Body of pancreas (tissue), 4 donors: Measurements from ENCODE around the gene NAIF1. TPM values are rescaled to one million over a fixed set of nuclear protein-coding genes. Genes with fewer than 3 reads are reported as not detected.

Experiments used
- ATAC-seq: fragments of 150-250 bp; one replicate; pipeline ENCODE4 v1.9.1; 2016
- DNase-seq, 4 donors: peaks; one replicate each; pipeline ENCODE4 v3.0.0-alpha.2; 2019
- H3K27ac ChIP-seq, 4 donors: fragments of 200-600 bp; sonication (generic); 1 replicate in 3 of 4; 2 replicates in 1 of 4; pipeline versions ENCODE4 v1.5.1 to v1.6.1; 2016 to 2019; ENCODE audit warnings: mild to moderate bottlenecking in 1 of 4, mixed read lengths in 1 of 4, moderate library complexity in 1 of 4
- H3K27me3 ChIP-seq, 2 donors: fragments of 200-600 bp; sonication (generic); one replicate each; pipeline ENCODE4 v1.6.0; 2016; ENCODE audit warnings: mild to moderate bottlenecking in 1 of 2
- H3K36me3 ChIP-seq, 2 donors: fragments of 200-600 bp; sonication (generic); replicated peaks in 1 of 2; 2 replicates each; pipeline ENCODE4 v1.5.1; 2016; ENCODE audit warnings: low read depth in 2 of 2; ENCODE audit not compliant: insufficient read depth in 1 of 2
- H3K4me1 ChIP-seq: fragments of 200-600 bp; sonication (generic); one replicate; pipeline ENCODE4 v1.6.0; 2016
- H3K4me3 ChIP-seq, 2 donors: fragments of 200-600 bp; sonication (generic); 1 replicate in 1 of 2; 2 replicates in 1 of 2; pipeline ENCODE4 v1.5.1; 2016 to 2019
- H3K9me3 ChIP-seq, 3 donors: fragments of 200-600 bp; sonication (generic); 1 replicate in 2 of 3; 2 replicates in 1 of 3; pipeline ENCODE4 v1.5.1; 2016
- POLR2A ChIP-seq, 3 donors: fragments of 450-650 bp; IDR thresholded peaks; one replicate each; pipeline ENCODE4 v1.6.1; 2016; ENCODE audit warnings: antibody characterized with exemption in 3 of 3, mild to moderate bottlenecking in 2 of 3
- WGBS, 2 donors: methylation state at CpG; one replicate each; pipeline ENCODE4 v1.1.5; 2017; 5-methylcytosine and 5-hydroxymethylcytosine counted together
- intact Hi-C: fragments of 100-400 bp; cut with DNase I; formaldehyde crosslinking; loops from one replicate; pipeline ENCODE4 v1.15.1; 2023
- total RNA-seq, 2 donors: library from RNA; depleted of rRNA; stranded (reverse); fragments of >200 nt; gene quantifications; one replicate each; pipeline ENCODE4 v1.1.0, GENCODE V29; 2016
- TF ChIP-seq, protein P1 (sequence below), 7 experiments: fragments of 450-650 bp in 4 of 7; fragments of 200-600 bp in 3 of 7; sonication (generic) in 3 of 7; IDR thresholded peaks; one replicate each; pipeline ENCODE4 v1.5.1; 2016 to 2019; ENCODE audit warnings: antibody characterized with exemption in 7 of 7

The NAIF1 gene
- total RNA-seq, 2 donors from 2014 or later: 1.3 to 4.9 TPM

DNA sequence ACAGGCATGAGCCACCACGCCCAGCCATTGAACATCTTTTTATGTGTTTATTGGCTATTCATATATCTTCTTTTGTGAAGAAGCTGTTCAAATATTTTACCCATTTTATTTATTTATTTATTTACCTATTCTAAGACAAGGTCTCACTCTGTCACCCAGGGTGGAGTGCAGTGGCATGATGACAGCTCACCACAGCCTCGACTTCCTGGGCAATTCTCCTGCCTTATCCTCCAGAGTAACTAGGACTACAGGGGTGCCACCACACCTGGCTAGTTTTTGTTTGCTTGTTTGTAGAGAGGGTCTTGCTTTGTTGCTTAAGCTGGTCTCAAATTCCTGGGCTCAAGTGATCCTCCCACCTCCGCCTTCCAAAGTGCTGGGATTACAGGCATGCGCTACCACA, 33.5 kb downstream of the NAIF1 start:
- H3K36me3 ChIP-seq: no peaks in the 10 kb centered on the region
- DNase-seq (no peak), ATAC-seq (no peak)
- no peak overlapping the region for H3K27ac ChIP-seq
- peaks cover 9% of the 10 kb centered on the region for H3K4me1 ChIP-seq
- H3K9me3 ChIP-seq: no peaks in the 10 kb centered on the region
- TF ChIP-seq, protein P1, sequence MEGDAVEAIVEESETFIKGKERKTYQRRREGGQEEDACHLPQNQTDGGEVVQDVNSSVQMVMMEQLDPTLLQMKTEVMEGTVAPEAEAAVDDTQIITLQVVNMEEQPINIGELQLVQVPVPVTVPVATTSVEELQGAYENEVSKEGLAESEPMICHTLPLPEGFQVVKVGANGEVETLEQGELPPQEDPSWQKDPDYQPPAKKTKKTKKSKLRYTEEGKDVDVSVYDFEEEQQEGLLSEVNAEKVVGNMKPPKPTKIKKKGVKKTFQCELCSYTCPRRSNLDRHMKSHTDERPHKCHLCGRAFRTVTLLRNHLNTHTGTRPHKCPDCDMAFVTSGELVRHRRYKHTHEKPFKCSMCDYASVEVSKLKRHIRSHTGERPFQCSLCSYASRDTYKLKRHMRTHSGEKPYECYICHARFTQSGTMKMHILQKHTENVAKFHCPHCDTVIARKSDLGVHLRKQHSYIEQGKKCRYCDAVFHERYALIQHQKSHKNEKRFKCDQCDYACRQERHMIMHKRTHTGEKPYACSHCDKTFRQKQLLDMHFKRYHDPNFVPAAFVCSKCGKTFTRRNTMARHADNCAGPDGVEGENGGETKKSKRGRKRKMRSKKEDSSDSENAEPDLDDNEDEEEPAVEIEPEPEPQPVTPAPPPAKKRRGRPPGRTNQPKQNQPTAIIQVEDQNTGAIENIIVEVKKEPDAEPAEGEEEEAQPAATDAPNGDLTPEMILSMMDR (IDR thresholded peaks at IDR 0.05): no peak
- TF ChIP-seq POLR2A (IDR thresholded peaks at IDR 0.05): no peak
- intact Hi-C loops: loop anchor here (5.0 kb wide), 1 partner anchor 36 kb away; no protein-coding TSS in a partner anchor
- no peaks in the 10 kb centered on the region for H3K27me3 ChIP-seq
- H3K4me3 ChIP-seq: no peak overlapping the region
- WGBS, 2 donors: 90% methylated on average over 4 of the region's 4 CpGs

DNA sequence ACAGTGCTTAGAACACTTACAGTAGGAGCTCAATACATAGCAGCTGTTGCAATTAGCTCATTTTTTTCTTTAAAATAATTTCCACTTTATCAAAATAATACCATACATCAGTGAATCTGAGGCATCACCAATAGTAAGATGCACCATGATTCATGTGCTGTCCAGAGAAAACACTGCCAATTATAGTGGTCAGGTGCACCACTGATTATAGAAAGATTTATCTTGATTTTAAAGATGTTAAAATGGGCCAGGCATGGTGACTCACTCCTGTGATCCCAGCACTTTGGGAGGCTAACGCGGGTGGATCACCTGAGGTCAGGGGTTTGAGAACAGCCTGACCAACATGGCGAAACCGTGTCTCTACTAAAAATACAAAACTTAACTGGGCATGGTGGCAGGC, 39.4 kb downstream of the NAIF1 start:
- intact Hi-C loops: no loop called here
- no peak overlapping the region for H3K27ac ChIP-seq
- WGBS, 2 donors: 86 to 87% methylated on average over 4 of the region's 4 CpGs

DNA sequence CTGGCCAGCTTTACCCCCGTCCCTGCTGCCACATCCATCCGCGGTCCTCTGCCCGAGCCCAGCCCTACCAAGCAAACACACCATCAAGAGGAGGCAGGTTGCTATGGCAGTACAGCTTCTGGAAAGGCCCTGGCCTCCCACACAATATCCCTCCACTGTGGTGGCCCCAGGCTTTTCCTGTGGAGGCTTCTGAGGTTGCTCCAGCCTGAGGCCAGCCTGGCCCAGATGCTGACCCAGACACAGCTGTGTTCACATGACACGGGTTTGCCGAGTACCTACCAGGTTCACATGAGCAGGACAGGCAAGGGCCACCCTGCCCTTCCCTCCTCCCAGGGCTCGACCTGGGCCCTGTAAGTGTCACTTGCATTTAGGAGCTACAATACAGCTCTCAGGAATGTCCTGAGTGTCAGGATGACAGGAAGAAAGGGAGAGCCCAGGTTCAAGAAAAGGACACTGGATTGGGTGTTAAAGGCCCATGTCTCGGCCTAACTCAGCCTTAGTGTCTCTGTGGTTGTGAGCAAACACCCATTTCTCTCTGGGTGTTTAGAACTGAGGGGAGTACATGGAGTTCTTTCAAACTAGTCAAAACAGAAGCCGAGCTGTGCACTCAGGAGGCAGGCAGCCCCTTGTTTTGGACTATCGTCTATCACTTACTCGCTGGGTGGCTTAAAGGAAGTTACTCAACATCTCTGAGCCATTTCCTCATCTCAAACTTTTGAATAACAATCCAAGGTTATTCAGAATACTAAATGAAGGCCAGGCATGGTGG, 40.2 kb downstream of the NAIF1 start:
- TF ChIP-seq, protein P1 (IDR thresholded peaks at IDR 0.05): no peak
- TF ChIP-seq POLR2A (IDR thresholded peaks at IDR 0.05): no peak
- DNase-seq (no peak), ATAC-seq (no peak)
- Histone ChIP-seq H3K27me3 (no peaks in the 10 kb centered on the region), H3K4me3 (no peak overlapping the region), H3K36me3 (no peaks in the 10 kb centered on the region), H3K27ac (no peak overlapping the region), H3K4me1 (no peaks in the 10 kb centered on the region), H3K9me3 (no peaks in the 10 kb centered on the region)
- 72 to 86% methylated on average over 7 to 11 of the region's 11 CpGs for WGBS, 2 donors
- intact Hi-C loops: no loop called here

More for the DNA sequence above, 39.4 kb downstream of the NAIF1 start:
- DNase-seq (no peak), ATAC-seq (no peak)
- TF ChIP-seq POLR2A (IDR thresholded peaks at IDR 0.05): no peak
- TF ChIP-seq, protein P1 (IDR thresholded peaks at IDR 0.05): no peak
- Histone ChIP-seq H3K9me3 (no peaks in the 10 kb centered on the region), H3K4me1 (no peaks in the 10 kb centered on the region), H3K36me3 (no peaks in the 10 kb centered on the region), H3K4me3 (no peak overlapping the region), H3K27me3 (no peaks in the 10 kb centered on the region)

DNA sequence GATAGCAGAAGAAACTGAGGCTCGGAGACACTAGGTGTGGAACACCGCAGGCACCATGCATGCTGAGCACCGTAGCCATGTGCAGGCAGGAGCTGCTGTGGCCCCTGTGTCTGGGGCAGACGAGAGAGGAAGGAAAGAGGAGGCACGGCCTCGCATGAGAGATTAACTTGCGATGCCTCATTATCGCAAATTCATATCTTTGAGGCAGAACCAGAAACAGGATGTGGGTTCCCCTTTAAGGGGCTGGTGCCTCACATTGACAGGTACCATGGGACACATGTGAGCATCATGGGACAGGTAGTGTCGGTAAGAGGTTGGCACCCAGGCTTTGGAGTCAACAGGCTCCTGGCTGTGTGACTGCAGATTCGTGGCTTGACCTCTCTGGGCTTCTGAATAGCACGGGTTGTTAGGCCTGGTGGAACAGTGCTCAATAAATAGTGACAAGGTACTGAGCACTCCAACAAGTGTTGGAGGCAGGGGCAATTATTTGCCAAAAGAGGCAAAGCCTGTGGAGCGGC, 40.8 kb downstream of the NAIF1 start:
- H3K27ac ChIP-seq: no peak overlapping the region
- intact Hi-C loops: no loop called here
- TF ChIP-seq, protein P1 (IDR thresholded peaks at IDR 0.05): no peak
- peak in 1 of 3 donors; percentile 11 for TF ChIP-seq POLR2A (IDR thresholded peaks at IDR 0.05)
- no peaks in the 10 kb centered on the region for H3K36me3 ChIP-seq
- no peaks in the 10 kb centered on the region for H3K27me3 ChIP-seq
- no peaks in the 10 kb centered on the region for H3K9me3 ChIP-seq
- H3K4me3 ChIP-seq: no peak overlapping the region
- H3K4me1 ChIP-seq: no peaks in the 10 kb centered on the region
- WGBS, 2 donors: 87% methylated on average over 9 to 12 of the region's 12 CpGs
- no peak for ATAC-seq
- peak in 1 of 4 donors; percentile 34 for DNase-seq
